H9 (cell line): ENCODE results near the gene FREM1. TPM values are rescaled to one million over a fixed set of nuclear protein-coding genes. Genes with fewer than 3 reads are reported as not detected.

Experiments
- DNase-seq: peaks from one replicate; pipeline ENCODE4 v3.0.0-alpha.2; 2017
- H2AFZ ChIP-seq: one replicate; pipeline ENCODE4 v1.6.1; 2013; ENCODE audit warnings: mild to moderate bottlenecking, low read length, control low read depth, moderate library complexity
- H2AK5ac ChIP-seq: 2 replicates; pipeline ENCODE4 v1.6.1; 2013; ENCODE audit warnings: low read length, control low read depth, mixed read lengths; ENCODE audit not compliant: insufficient read length
- H2BK120ac ChIP-seq: one replicate; pipeline ENCODE4 v1.6.1; 2013; ENCODE audit warnings: low read depth, mild to moderate bottlenecking, low read length, control low read depth, inconsistent platforms; ENCODE audit not compliant: poor library complexity, severe bottlenecking
- H2BK12ac ChIP-seq: 2 replicates; pipeline ENCODE4 v1.6.1; 2013; ENCODE audit warnings: low read length, control low read depth, mixed read lengths, low read depth; ENCODE audit not compliant: insufficient read length
- H2BK15ac ChIP-seq: 2 replicates; pipeline ENCODE4 v1.6.1; 2013; ENCODE audit warnings: low read depth, low read length, control low read depth
- H2BK20ac ChIP-seq: one replicate; pipeline ENCODE4 v1.6.1; 2013; ENCODE audit warnings: low read depth, mild to moderate bottlenecking, low read length, control low read depth, inconsistent platforms; ENCODE audit not compliant: poor library complexity, severe bottlenecking
- H2BK5ac ChIP-seq: 2 replicates; pipeline ENCODE4 v1.6.1; 2013; ENCODE audit warnings: low read length, control low read depth, mixed read lengths; ENCODE audit not compliant: insufficient read length
- H3K14ac ChIP-seq: 2 replicates; pipeline ENCODE4 v1.6.1; 2013; ENCODE audit warnings: low read length, control low read depth; ENCODE audit not compliant: insufficient read depth
- H3K18ac ChIP-seq: 2 replicates; pipeline ENCODE4 v1.6.1; 2013; ENCODE audit warnings: low read depth, mild to moderate bottlenecking, mixed read lengths, low read length, control low read depth; ENCODE audit not compliant: insufficient read length
- H3K23ac ChIP-seq: 2 replicates; pipeline ENCODE4 v1.6.1; 2013; ENCODE audit warnings: low read length, control low read depth, mixed read lengths, low read depth; ENCODE audit not compliant: insufficient read length
- H3K23me2 ChIP-seq: 2 replicates; pipeline ENCODE4 v1.6.1; 2013; ENCODE audit warnings: low read depth, mild to moderate bottlenecking, mixed read lengths, low read length, control low read depth; ENCODE audit not compliant: insufficient read length, poor library complexity, severe bottlenecking
- H3K27ac ChIP-seq: 2 replicates; pipeline ENCODE4 v1.5.1; 2013; ENCODE audit warnings: low read length, control low read depth, mixed read lengths, low read depth; ENCODE audit not compliant: insufficient read length
- H3K27me3 ChIP-seq: 2 replicates; pipeline ENCODE4 v1.6.1; 2013; ENCODE audit warnings: low read length, control low read depth, inconsistent platforms; ENCODE audit not compliant: insufficient read depth
- H3K4ac ChIP-seq: 2 replicates; pipeline ENCODE4 v1.6.1; 2013; ENCODE audit warnings: low read depth, mild to moderate bottlenecking, control low read depth, inconsistent platforms, low read length, moderate library complexity
- H3K4me1 ChIP-seq: 2 replicates; pipeline ENCODE4 v1.6.1; 2013; ENCODE audit warnings: low read length, control low read depth, inconsistent platforms; ENCODE audit not compliant: insufficient read depth
- H3K4me2 ChIP-seq: 2 replicates; pipeline ENCODE4 v1.6.1; 2013; ENCODE audit warnings: low read length, control low read depth, mixed read lengths; ENCODE audit not compliant: insufficient read length, insufficient read depth
- H3K56ac ChIP-seq: 2 replicates; pipeline ENCODE4 v1.6.1; 2013; ENCODE audit warnings: low read depth, mild to moderate bottlenecking, mixed read lengths, low read length, control low read depth; ENCODE audit not compliant: insufficient read length
- H3K79me1 ChIP-seq: 2 replicates; pipeline ENCODE4 v1.6.1; 2013; ENCODE audit warnings: low read depth, mild to moderate bottlenecking, moderate library complexity, low read length, control low read depth, inconsistent platforms; ENCODE audit not compliant: insufficient read depth, poor library complexity, severe bottlenecking
- H3K79me2 ChIP-seq: 2 replicates; pipeline ENCODE4 v1.6.1; 2013; ENCODE audit warnings: low read length, control low read depth, inconsistent platforms; ENCODE audit not compliant: insufficient read depth
- H3K9ac ChIP-seq: 2 replicates; pipeline ENCODE4 v1.6.1; 2013; ENCODE audit warnings: low read length, control low read depth, mixed read lengths; ENCODE audit not compliant: insufficient read length; ENCODE audit errors: extremely low read depth
- H3K9me3 ChIP-seq: one replicate; pipeline ENCODE4 v1.6.1; 2013; ENCODE audit warnings: low read depth, low read length, inconsistent platforms; ENCODE audit not compliant: control insufficient read depth
- H3T11ph ChIP-seq: one replicate; pipeline ENCODE4 v1.6.1; 2013; ENCODE audit warnings: mild to moderate bottlenecking, low read length, control low read depth, inconsistent platforms
- H4K20me1 ChIP-seq: one replicate; pipeline ENCODE4 v1.6.1; 2013; ENCODE audit not compliant: control insufficient read depth, insufficient read length, insufficient read depth
- H4K5ac ChIP-seq: 2 replicates; pipeline ENCODE4 v1.6.1; 2013; ENCODE audit warnings: low read depth, mild to moderate bottlenecking, mixed read lengths, low read length, control low read depth; ENCODE audit not compliant: insufficient read length
- H4K8ac ChIP-seq: replicated peaks from 2 replicates; pipeline ENCODE4 v1.6.1; 2013; ENCODE audit warnings: low read length, control low read depth, mixed read lengths, low read depth; ENCODE audit not compliant: insufficient read length
- H4K91ac ChIP-seq: 2 replicates; pipeline ENCODE4 v1.6.1; 2013; ENCODE audit warnings: low read depth, mild to moderate bottlenecking, moderate library complexity, mixed read lengths, low read length, control low read depth; ENCODE audit not compliant: insufficient read length
- H3K27ac Mint-ChIP-seq, 3 experiments: 2 replicates in 2 of 3; 3 replicates in 1 of 3; pipeline ENCODE4 v1.8.0; 2020 to 2021; ENCODE audit warnings: mixed read lengths in 3 of 3, mild to moderate bottlenecking in 1 of 3, moderate library complexity in 1 of 3
- H3K27me3 Mint-ChIP-seq: 2 replicates; pipeline ENCODE4 v1.8.0; 2021; ENCODE audit warnings: low read depth, mild to moderate bottlenecking, moderate library complexity, mixed read lengths
- H3K36me3 Mint-ChIP-seq, 3 experiments: 2 replicates in 2 of 3; 3 replicates in 1 of 3; pipeline ENCODE4 v1.8.0; 2020 to 2021; ENCODE audit warnings: low read depth in 3 of 3, mixed read lengths in 3 of 3; ENCODE audit not compliant: insufficient read depth in 1 of 3
- H3K4me1 Mint-ChIP-seq, 2 experiments: 2 replicates each; pipeline ENCODE4 v1.8.0; 2020; ENCODE audit warnings: mixed read lengths in 2 of 2
- H3K4me3 Mint-ChIP-seq, 2 experiments: 2 replicates in 1 of 2; 3 replicates in 1 of 2; pipeline ENCODE4 v1.8.0; 2020 to 2021; ENCODE audit warnings: mild to moderate bottlenecking in 2 of 2, mixed read lengths in 2 of 2, moderate library complexity in 1 of 2
- H3K9me3 Mint-ChIP-seq, 2 experiments: 2 replicates in 1 of 2; 3 replicates in 1 of 2; pipeline ENCODE4 v1.8.0; 2020; ENCODE audit warnings: mild to moderate bottlenecking in 2 of 2, mixed read lengths in 2 of 2, moderate library complexity in 1 of 2
- WGBS: extraction: QIAGEN DNeasy Blood & Tissue Kit; methylation state at CpG from one replicate; pipeline ENCODE4 v1.1.7; 2013; ENCODE audit warnings: missing lambda C conversion rate, low lambda C conversion rate, mixed read lengths; ENCODE audit not compliant: insufficient read length; ENCODE audit errors: extremely low coverage; 5-methylcytosine and 5-hydroxymethylcytosine counted together
- total RNA-seq: library from RNA; stranded (reverse); gene quantifications from 2 replicates; pipeline ENCODE4 v1.2.1, GENCODE V29; 2021
- TF ChIP-seq, protein P1 (sequence below): fragments of 200-600 bp; sonication (generic); conservative IDR thresholded peaks from 3 replicates; pipeline ENCODE4 v1.8.0; 2021; ENCODE audit warnings: antibody characterized with exemption, mild to moderate bottlenecking

FREM1 gene
- total RNA-seq, 1 experiment from 2014 or later, result 0.44 TPM

DNA sequence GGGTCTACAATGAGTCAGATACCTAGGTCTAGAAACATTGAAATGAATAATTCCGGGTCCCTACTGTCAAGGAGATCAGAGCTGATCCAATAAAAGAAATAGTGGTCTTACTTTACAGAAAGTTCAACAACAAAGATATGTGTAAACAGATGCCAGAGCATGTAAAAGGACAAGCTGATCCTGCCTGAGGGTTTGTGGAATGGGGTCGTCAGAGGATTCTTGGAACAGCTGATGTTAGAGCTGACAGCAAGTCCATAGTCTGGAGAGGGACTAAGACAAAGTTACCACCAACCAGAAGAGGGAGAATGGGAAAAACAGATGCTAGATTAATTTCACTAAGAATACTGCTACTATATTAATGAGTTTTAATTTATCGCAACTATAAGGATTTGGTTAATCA lies 71.5 kb downstream of the FREM1 start:
- H3K23ac ChIP-seq, result no peak overlapping the region
- no peak overlapping the region for H3K14ac ChIP-seq
- no peaks in the 10 kb centered on the region; the same call in 1 of the 2 replicates for H3K4me1 ChIP-seq
- no peak overlapping the region for H2AK5ac ChIP-seq
- H3K9me3 ChIP-seq, result no peaks in the 10 kb centered on the region
- no peak overlapping the region for H2BK120ac ChIP-seq
- no peak overlapping the region for H3K56ac ChIP-seq
- no peak overlapping the region for H4K8ac ChIP-seq
- Mint-ChIP-seq H3K4me3 (no peak overlapping the region), H3K36me3 (peaks cover 0 to 4% (median 0%) of the 10 kb centered on the region in 3 experiments; a peak in 4 of 7 replicates), H3K4me1 (peaks cover 3 to 7% of the 10 kb centered on the region in 2 experiments; a peak in 3 of 4 replicates), H3K9me3 (no peaks in the 10 kb centered on the region), H3K27me3 (no peaks in the 10 kb centered on the region), H3K27ac (no peak overlapping the region)
- no peaks in the 10 kb centered on the region for H4K20me1 ChIP-seq
- H4K5ac ChIP-seq, result no peak overlapping the region
- no peaks in the 10 kb centered on the region for H3K79me1 ChIP-seq
- no peaks in the 10 kb centered on the region for H3K79me2 ChIP-seq
- no peak overlapping the region for H2BK12ac ChIP-seq
- no peak overlapping the region for H2AFZ ChIP-seq
- H3K27me3 ChIP-seq, result no peaks in the 10 kb centered on the region
- H3K4me2 ChIP-seq, result no peak overlapping the region
- WGBS, result no CpG with 5 or more reads among the region's 3 CpGs
- H2BK5ac ChIP-seq, result no peak overlapping the region
- no peak overlapping the region for H3K9ac ChIP-seq
- H4K91ac ChIP-seq, result no peak overlapping the region
- H3K23me2 ChIP-seq, result no peaks in the 10 kb centered on the region
- no peak for DNase-seq
- TF ChIP-seq, protein P1, sequence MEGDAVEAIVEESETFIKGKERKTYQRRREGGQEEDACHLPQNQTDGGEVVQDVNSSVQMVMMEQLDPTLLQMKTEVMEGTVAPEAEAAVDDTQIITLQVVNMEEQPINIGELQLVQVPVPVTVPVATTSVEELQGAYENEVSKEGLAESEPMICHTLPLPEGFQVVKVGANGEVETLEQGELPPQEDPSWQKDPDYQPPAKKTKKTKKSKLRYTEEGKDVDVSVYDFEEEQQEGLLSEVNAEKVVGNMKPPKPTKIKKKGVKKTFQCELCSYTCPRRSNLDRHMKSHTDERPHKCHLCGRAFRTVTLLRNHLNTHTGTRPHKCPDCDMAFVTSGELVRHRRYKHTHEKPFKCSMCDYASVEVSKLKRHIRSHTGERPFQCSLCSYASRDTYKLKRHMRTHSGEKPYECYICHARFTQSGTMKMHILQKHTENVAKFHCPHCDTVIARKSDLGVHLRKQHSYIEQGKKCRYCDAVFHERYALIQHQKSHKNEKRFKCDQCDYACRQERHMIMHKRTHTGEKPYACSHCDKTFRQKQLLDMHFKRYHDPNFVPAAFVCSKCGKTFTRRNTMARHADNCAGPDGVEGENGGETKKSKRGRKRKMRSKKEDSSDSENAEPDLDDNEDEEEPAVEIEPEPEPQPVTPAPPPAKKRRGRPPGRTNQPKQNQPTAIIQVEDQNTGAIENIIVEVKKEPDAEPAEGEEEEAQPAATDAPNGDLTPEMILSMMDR, result no peak
- no peak overlapping the region for H3K18ac ChIP-seq
- H3K4ac ChIP-seq, result no peak overlapping the region
- no peak overlapping the region for H3K27ac ChIP-seq
- H2BK15ac ChIP-seq, result no peak overlapping the region
- H3T11ph ChIP-seq, result no peak overlapping the region
- H2BK20ac ChIP-seq, result no peak overlapping the region
